ENCODE data around the gene AIRE. TPM values are rescaled to one million over a fixed set of nuclear protein-coding genes. Genes with fewer than 3 reads are reported as not detected.
"Not testable (repeated sequence)": the region's sequence is repeated elsewhere in the genome, so short reads cannot be mapped to it uniquely, and the experiment has no call there.

The AIRE gene
- total and polyA plus RNA-seq, 2 donors (not counting 1 experiment from before 2014, with no cell fraction given): not detected

DNA sequence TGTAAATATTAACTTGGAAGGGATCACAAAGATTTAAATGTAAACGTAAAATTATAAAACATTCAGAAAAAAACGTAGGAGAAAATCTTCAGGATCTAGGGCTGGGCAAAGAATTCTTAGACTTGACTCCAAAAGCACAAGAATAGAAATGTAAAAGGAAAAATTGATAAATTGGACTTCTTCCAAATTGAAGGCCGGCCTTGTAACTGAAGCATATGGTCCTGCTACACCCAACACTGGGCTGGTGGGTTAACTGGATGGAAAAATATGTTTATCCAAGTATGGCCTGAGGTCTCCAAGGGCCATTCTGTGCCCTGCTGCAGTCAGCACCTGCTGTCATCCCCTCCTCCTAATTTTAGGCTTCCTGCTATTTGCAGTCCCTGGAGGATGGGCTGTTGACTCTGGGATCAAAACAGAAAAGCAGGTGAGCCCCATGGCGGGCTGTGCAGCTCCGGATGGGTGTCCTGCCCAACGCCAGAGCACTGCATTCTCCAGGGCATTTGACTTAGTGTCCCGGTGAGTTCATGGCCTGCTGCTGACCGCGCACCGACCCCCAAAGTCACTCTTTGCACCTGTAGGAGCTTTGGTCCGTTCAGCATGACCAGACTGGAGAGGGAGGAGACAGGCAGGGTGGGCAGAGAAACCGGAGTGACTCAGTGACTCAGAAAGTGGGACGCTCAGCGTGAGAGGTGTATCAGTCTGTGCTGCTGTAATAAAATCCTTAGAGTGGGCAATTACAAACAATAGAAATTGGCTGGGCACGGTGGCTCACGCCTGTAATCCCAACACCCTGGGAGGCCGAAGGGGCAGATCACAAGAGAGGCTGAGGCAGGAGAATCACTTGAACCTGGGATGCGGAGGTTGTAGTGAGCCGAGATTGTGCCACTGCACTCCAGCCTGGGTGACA is 6.1 kb upstream of the AIRE start:
- Histone ChIP-seq H3K27me3 (ENCODE audit: control insufficient read depth, insufficient read depth, low read length) (peaks cover 2% of the 10 kb centered on the region), H3K4me2 (ENCODE audit: extremely low read depth, insufficient read depth, low read length) (no peak overlapping the region), H2AFZ (ENCODE audit: low read length) (no peak overlapping the region), H4K20me1 (ENCODE audit: control insufficient read depth, extremely low read depth, insufficient read depth, low read length) (no peaks in the 10 kb centered on the region), H3K36me3 (ENCODE audit: control insufficient read depth, insufficient read depth, low read length) (no peaks in the 10 kb centered on the region), H3K27ac (ENCODE audit: insufficient read depth, low read length) (no peak overlapping the region), H3K4me1 (ENCODE audit: control insufficient read depth, extremely low read depth, insufficient read depth, low read length) (no peaks in the 10 kb centered on the region), H3K9ac (ENCODE audit: insufficient read depth, low read length) (no peak overlapping the region), H3K79me2 (ENCODE audit: control insufficient read depth, insufficient read depth, low read length) (no peaks in the 10 kb centered on the region), H3K9me3 (ENCODE audit: control insufficient read depth, insufficient read depth, low read depth, low read length) (no peaks in the 10 kb centered on the region), H3K4me3 (replicated peaks in 1 of 4; ENCODE audit: control extremely low read depth in 1 of 4, insufficient read depth in 1 of 4, low read depth in 3 of 4, low read length in 4 of 4) (no peak overlapping the region)
- DNase-seq (ENCODE audit: low read depth in 2 of 2): no peak
- TF ChIP-seq EZH2 (IDR thresholded peaks at IDR 0.05; ENCODE audit: low read length, missing control alignments): no peak
- TF ChIP-seq, protein P1, sequence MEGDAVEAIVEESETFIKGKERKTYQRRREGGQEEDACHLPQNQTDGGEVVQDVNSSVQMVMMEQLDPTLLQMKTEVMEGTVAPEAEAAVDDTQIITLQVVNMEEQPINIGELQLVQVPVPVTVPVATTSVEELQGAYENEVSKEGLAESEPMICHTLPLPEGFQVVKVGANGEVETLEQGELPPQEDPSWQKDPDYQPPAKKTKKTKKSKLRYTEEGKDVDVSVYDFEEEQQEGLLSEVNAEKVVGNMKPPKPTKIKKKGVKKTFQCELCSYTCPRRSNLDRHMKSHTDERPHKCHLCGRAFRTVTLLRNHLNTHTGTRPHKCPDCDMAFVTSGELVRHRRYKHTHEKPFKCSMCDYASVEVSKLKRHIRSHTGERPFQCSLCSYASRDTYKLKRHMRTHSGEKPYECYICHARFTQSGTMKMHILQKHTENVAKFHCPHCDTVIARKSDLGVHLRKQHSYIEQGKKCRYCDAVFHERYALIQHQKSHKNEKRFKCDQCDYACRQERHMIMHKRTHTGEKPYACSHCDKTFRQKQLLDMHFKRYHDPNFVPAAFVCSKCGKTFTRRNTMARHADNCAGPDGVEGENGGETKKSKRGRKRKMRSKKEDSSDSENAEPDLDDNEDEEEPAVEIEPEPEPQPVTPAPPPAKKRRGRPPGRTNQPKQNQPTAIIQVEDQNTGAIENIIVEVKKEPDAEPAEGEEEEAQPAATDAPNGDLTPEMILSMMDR (conservative IDR thresholded peaks at IDR 0.05 in 1 of 2, IDR thresholded peaks at IDR 0.05 in 1 of 2; ENCODE audit: low read depth in 1 of 2, low read length in 2 of 2): no peak

DNA sequence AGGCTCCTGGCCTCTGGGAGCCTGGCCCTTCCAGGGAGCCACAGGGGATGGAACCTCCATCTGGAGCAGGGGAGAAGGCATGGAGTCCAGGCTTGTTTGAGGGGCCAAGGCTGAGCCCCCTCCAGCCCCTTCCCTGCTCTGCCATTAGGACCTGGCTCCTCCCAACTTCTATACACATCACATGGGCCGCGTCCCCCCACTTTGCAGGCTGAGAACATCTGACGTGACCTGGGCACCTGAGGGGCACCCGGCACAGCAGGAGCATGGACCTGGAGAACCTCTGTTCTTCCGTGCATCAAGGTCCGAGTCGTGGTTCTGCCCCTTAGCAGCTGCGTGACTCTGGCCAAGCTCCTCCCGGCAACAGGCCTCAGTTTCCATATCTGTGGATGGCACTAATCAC is 3.9 kb upstream of the AIRE start:
- Histone ChIP-seq H3K4me1 (ENCODE audit: control insufficient read depth, extremely low read depth, insufficient read depth, low read length) (no peaks in the 10 kb centered on the region), H3K4me3 (replicated peaks in 1 of 4; ENCODE audit: control extremely low read depth in 1 of 4, insufficient read depth in 1 of 4, low read depth in 3 of 4, low read length in 4 of 4) (no peak overlapping the region), H3K36me3 (ENCODE audit: control insufficient read depth, insufficient read depth, low read length) (no peaks in the 10 kb centered on the region), H3K27ac (ENCODE audit: insufficient read depth, low read length) (no peak overlapping the region), H4K20me1 (ENCODE audit: control insufficient read depth, extremely low read depth, insufficient read depth, low read length) (no peaks in the 10 kb centered on the region), H3K9ac (ENCODE audit: insufficient read depth, low read length) (no peak overlapping the region), H3K27me3 (ENCODE audit: control insufficient read depth, insufficient read depth, low read length) (no peaks in the 10 kb centered on the region), H3K9me3 (ENCODE audit: control insufficient read depth, insufficient read depth, low read depth, low read length) (no peaks in the 10 kb centered on the region), H2AFZ (ENCODE audit: low read length) (no peak overlapping the region), H3K4me2 (ENCODE audit: extremely low read depth, insufficient read depth, low read length) (no peak overlapping the region), H3K79me2 (ENCODE audit: control insufficient read depth, insufficient read depth, low read length) (no peaks in the 10 kb centered on the region)
- TF ChIP-seq EZH2 (IDR thresholded peaks at IDR 0.05; ENCODE audit: low read length, missing control alignments): no peak
- TF ChIP-seq, protein P1 (conservative IDR thresholded peaks at IDR 0.05 in 1 of 2, IDR thresholded peaks at IDR 0.05 in 1 of 2; ENCODE audit: low read depth in 1 of 2, low read length in 2 of 2): no peak
- DNase-seq (ENCODE audit: low read depth in 2 of 2): no peak

DNA sequence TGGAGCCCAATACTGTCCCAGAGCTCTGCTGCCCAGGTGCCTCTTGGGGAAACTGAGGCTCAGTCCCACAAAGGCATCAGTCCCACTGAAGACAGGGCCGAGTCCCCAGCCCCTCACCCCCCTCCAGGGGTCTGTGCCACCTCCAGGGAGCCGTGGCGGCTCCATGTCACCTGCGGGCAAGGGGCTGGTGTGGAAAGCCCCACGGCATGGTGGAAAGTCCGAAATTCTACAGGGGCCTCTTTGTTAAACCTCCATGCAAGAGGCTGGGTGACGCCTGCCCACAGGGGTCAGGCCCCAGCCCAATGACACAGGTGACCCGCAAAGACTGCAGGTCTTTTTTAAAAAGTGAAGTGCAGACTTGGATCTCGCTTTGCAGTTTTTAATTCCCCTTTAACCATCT is 3.3 kb upstream of the AIRE start:
- no peak for TF ChIP-seq EZH2 (IDR thresholded peaks at IDR 0.05; ENCODE audit: low read length, missing control alignments)
- TF ChIP-seq, protein P1 (conservative IDR thresholded peaks at IDR 0.05 in 1 of 2, IDR thresholded peaks at IDR 0.05 in 1 of 2; ENCODE audit: low read depth in 1 of 2, low read length in 2 of 2): no peak
- no peaks in the 10 kb centered on the region for H3K79me2 ChIP-seq (ENCODE audit: control insufficient read depth, insufficient read depth, low read length)
- no peaks in the 10 kb centered on the region for H3K36me3 ChIP-seq (ENCODE audit: control insufficient read depth, insufficient read depth, low read length)
- H2AFZ ChIP-seq (ENCODE audit: low read length): no peak overlapping the region
- no peaks in the 10 kb centered on the region for H3K27me3 ChIP-seq (ENCODE audit: control insufficient read depth, insufficient read depth, low read length)
- H3K27ac ChIP-seq (ENCODE audit: insufficient read depth, low read length): no peak overlapping the region
- H3K4me2 ChIP-seq (ENCODE audit: extremely low read depth, insufficient read depth, low read length): no peak overlapping the region
- no peaks in the 10 kb centered on the region for H4K20me1 ChIP-seq (ENCODE audit: control insufficient read depth, extremely low read depth, insufficient read depth, low read length)
- H3K9me3 ChIP-seq (ENCODE audit: control insufficient read depth, insufficient read depth, low read depth, low read length): no peaks in the 10 kb centered on the region
- no peaks in the 10 kb centered on the region for H3K4me1 ChIP-seq (ENCODE audit: control insufficient read depth, extremely low read depth, insufficient read depth, low read length)
- H3K4me3 ChIP-seq (replicated peaks in 1 of 4; ENCODE audit: control extremely low read depth in 1 of 4, insufficient read depth in 1 of 4, low read depth in 3 of 4, low read length in 4 of 4): no peak overlapping the region
- no peak for DNase-seq (ENCODE audit: low read depth in 2 of 2)
- H3K9ac ChIP-seq (ENCODE audit: insufficient read depth, low read length): no peak overlapping the region

DNA sequence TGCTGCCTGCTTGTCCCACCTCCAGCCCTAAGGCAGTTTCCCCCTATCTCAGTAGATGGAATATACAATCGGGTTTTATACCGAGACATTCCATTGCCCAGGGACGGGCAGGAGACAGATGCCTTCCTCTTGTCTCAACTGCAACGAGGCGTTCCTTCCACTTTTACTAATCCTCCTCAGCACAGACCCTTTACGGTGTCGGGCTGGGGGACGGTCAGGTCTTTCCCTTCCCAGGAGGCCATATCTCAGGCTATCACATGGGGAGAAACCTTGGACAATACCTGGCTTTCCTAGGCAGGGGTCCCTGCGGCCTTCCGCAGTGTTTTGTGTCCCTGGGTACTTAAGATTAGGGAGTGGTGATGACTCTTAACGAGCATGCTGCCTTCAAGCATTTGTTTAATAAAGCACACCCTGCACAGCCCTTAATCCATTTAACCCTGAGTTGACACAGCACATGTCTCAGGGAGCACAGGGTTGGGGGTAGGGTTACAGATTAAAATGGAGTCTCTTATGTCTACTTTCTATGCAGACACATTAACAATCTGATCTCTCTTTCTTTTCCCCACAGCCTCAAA is 2.4 kb upstream of the AIRE start:
- not testable (repeated sequence) for H3K4me3 ChIP-seq (replicated peaks in 1 of 4; ENCODE audit: control extremely low read depth in 1 of 4, insufficient read depth in 1 of 4, low read depth in 3 of 4, low read length in 4 of 4); H3K9ac ChIP-seq (ENCODE audit: insufficient read depth, low read length); H3K9me3 ChIP-seq (ENCODE audit: control insufficient read depth, insufficient read depth, low read depth, low read length); H3K27ac ChIP-seq (ENCODE audit: insufficient read depth, low read length); H3K4me1 ChIP-seq (ENCODE audit: control insufficient read depth, extremely low read depth, insufficient read depth, low read length); DNase-seq (ENCODE audit: low read depth in 2 of 2); H4K20me1 ChIP-seq (ENCODE audit: control insufficient read depth, extremely low read depth, insufficient read depth, low read length); H3K79me2 ChIP-seq (ENCODE audit: control insufficient read depth, insufficient read depth, low read length); H2AFZ ChIP-seq (ENCODE audit: low read length); H3K36me3 ChIP-seq (ENCODE audit: control insufficient read depth, insufficient read depth, low read length); H3K4me2 ChIP-seq (ENCODE audit: extremely low read depth, insufficient read depth, low read length); H3K27me3 ChIP-seq (ENCODE audit: control insufficient read depth, insufficient read depth, low read length)

Data from fibroblast of lung (primary cell).